Esophagus mucosa (tissue), 1 donor: ENCODE results near the gene GRIK3. TPM values are rescaled to one million over a fixed set of nuclear protein-coding genes. Genes with fewer than 3 reads are reported as not detected.
A peak's percentile ranks its signal among the peaks of the same experiment; 100 is the strongest.

Experiments
- ATAC-seq: fragments of 200-7000 bp; cut with Tn5 transposase; one replicate; pipeline ENCODE4 v1.9.1; 2020
- total RNA-seq: library from RNA; stranded (reverse); gene quantifications from one replicate; pipeline ENCODE4 v1.2.4, GENCODE V29; 2023
- donor health status: DM: yes; HTN: yes; CAD: no.

The GRIK3 gene
- total RNA-seq, 1 donor from 2014 or later = 0.04 TPM

- no peak for ATAC-seq
Observed at GRCh38 chr1:36847186-36847585, 187.1 kb downstream of the GRIK3 start.

DNA sequence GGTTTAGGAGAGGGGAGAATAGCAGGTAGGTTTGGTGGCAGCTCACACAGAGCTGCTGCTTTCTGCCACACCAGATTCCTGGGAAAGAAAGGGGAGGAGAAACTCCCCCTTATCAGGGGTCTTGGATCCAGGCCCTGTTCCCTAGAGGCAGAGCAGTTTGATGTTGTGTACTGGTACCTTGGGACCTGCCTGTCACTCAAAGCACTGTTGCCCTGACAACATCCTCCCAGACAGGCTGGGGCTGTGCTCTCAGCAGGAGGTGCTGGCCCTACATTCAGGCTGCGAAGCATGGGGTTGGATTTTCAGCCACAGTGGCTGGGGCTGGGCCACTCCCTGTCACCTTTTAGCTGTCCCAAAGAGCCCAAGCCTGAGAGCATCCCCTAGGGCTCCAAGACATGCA is 188.0 kb downstream of the GRIK3 start:
- no peak for ATAC-seq

DNA sequence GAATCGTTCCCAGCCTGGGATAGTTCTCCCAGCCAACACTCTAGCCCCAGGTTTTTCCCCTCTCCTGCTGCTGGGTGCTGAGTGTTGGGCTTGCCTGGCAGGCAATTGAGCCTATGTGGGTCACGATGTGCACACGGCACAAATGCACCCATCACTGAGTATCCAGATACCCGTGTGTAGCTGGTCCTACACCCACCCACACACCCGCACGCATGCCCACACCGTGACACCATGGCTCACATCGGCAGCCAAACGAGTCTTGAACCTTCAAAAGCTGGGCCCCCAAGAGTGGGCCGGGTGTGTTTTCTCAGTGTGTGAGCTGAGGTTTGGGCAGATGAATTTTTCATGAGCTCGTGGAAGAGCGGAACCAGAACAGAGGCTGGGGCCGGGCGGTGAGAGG is 188.5 kb downstream of the GRIK3 start:
- no peak for ATAC-seq

DNA sequence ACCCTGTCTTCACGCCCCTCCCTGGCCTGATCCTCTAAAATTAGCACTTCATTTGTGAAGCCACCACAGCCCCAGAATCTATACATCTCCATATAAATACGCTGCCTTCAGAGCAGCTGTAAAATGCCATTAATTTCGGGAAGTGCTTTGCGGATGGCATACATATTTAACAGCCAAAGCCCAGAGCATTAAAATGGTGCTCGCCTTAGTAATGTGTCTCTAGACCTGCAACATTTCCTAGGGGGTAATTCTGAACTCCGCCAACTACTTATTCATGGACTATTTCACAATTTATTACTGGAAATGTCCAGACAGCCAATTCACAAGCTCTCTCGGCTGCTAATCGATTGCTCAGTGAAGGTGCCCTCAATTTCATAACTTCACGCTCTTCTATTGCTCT is 189.4 kb downstream of the GRIK3 start:
- no peak for ATAC-seq

GRCh38 chr1:36843906-36844610 is 190.3 kb downstream of the GRIK3 start:
- no peak for ATAC-seq

GRCh38 chr1:36843027-36843426 is 191.3 kb downstream of the GRIK3 start:
- ATAC-seq = no peak

DNA sequence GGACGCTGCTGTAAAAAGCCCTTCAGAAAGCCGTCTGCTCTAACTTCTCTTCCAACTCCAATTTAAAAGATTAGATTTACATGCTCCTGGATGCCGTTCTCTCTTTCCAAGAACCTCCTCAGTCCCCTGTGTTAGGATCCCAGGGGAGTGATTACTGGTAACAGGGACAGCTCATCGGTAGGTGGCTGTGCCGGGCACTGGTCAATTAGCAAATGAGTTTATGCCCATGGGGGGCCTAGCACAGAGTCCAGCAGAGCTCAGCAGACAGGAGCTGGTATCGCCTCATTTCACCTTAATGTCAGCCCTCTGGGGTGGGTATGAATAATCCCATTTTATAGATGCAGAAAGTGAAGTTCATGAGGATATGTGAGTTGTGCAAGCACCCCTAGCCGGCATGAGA is 191.9 kb downstream of the GRIK3 start:
- ATAC-seq = no peak

GRCh38 chr1:36839485-36839884 is 194.8 kb downstream of the GRIK3 start:
- ATAC-seq = no peak

GRCh38 chr1:36838888-36839287 is 195.4 kb downstream of the GRIK3 start:
- ATAC-seq = no peak

GRCh38 chr1:36836916-36837315 is 197.4 kb downstream of the GRIK3 start:
- ATAC-seq = no peak

GRCh38 chr1:36836196-36836883 is 198.0 kb downstream of the GRIK3 start:
- ATAC-seq = no peak

DNA sequence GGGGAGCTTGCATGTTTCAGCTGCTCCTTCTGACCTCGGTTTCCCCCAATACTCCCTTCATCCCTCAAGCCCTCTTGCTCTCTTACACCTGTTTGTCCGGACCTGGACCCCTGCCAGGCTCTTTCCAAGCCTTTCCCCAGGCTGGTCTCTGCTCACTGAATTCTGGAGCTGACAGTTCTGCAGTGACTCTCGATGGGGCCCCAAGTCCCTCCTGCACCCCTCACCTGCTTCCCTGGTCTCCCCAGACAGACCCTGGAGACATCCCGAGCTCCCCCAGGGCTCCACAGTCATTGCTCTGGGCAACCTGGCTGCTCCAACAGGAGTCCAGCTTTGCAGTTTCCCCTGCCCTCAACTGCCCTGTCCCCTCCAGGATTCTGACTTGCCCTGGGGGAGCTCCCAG is 198.6 kb downstream of the GRIK3 start:
- no peak for ATAC-seq

GRCh38 chr1:36835017-36835695 is 199.2 kb downstream of the GRIK3 start:
- peak; percentile 42 for ATAC-seq

- no peak for ATAC-seq
Observed at GRCh38 chr1:36834586-36834985, 199.7 kb downstream of the GRIK3 start.

DNA sequence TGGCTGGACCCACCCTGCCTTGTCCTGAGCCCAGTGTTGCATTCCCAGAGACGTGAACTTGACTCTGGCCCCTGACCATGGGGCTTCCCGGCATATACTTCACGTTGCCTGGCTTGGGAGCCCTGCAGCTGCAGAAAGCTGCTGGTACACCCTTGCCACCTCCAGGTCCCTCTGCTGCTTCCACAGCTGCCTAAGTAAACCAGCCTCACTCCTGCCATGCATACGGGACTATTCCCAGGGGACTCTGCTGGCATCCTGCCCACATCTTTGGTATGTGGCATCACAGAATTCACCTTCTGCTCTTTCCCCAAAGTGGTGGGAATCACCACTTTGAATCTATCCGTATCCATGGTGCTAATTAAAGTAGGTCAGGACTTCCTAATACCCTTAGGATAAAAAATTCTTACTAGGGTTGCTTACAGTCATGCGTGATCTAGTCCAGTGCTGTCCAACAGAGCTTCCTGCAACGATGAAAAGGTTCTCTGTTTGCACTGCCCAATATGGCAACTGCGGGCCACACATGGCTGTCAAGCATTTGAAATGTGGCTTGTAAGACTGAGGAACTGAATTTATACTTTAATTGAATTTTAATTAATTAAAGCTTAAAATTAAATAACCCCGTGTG is 203.0 kb downstream of the GRIK3 start:
- no peak for ATAC-seq

DNA sequence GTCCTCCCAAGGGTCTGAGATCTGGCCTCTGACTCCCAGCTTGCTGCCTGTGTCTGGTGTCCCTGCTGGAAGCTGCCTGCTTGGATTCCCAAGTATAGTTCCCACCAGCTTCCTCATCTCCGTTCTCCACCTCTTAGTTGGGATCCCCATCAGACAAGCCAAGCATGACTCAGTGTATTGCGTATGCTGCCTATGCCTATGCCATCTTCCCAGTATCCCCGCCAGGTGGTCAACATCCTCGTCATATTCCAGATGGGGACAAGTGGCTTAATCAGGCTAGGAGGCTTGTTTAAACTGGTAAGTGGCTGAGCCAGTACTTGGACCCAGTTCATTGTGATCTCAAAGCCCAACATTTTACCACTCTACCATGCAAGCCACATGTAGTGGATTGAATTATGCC is 204.4 kb downstream of the GRIK3 start:
- ATAC-seq = no peak

DNA sequence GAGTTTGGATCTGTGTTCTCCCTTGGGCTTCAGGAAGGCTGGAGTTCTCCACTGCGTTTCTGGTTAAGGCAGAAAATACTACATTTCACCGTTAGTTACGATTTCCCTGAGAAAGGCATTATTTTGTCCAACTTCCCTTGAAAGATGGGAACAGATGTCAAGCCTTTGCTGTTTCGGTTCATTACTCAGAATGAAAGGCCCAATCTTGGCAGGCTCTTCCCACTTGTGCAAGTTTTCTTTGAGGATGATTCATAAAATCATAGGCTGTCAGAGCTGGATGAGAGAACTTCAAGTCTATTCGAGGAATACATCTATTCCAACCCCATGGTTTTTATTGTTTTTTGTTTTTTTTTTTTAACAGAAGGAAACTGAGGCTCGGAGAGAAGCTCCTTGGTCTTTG is 205.2 kb downstream of the GRIK3 start:
- ATAC-seq = no peak

DNA sequence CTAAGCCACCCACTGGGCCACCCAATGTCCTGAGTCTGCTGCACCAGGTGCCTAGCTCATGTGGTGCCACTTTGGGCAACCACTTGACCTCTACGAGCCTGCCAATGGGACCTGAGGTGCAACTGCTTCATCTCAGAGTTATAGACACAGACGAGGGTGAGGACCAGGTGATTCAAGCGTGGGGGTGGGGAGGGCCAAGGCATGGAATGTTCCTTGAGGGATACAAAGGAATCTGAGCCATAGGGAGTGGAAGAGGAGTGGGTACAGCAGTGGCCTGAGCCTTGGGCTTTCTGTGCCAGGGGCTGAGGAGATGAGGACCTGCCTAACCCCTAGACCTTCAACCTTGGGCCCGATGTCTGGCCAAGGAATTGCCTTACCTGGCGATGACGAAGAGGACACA is 209.1 kb downstream of the GRIK3 start:
- no peak for ATAC-seq

GRCh38 chr1:36824390-36824861 is 209.9 kb downstream of the GRIK3 start:
- no peak for ATAC-seq

- ATAC-seq = no peak
Observed at GRCh38 chr1:36822648-36823047, 211.7 kb downstream of the GRIK3 start.

GRCh38 chr1:36821386-36821785 is 212.9 kb downstream of the GRIK3 start:
- no peak for ATAC-seq

DNA sequence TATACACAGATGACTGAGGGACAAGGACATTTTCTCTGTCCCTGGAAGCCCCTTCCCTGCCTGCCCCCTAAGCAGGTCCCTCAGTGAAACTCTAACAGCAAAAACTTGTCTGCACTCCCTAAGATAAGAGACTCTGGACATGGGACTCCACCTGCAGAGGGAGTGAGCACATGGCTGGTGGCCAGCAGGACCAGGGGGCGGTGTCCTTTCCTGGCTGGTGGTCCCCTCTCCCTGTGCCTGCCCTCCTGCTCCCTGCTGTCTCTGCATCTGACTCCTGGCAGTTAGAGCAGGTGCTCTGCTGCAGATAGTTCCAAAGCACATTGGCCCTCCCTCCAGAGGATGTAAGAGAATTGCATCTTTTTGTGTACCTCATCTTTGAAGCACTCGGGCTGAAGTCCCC is 215.5 kb downstream of the GRIK3 start:
- ATAC-seq = no peak

DNA sequence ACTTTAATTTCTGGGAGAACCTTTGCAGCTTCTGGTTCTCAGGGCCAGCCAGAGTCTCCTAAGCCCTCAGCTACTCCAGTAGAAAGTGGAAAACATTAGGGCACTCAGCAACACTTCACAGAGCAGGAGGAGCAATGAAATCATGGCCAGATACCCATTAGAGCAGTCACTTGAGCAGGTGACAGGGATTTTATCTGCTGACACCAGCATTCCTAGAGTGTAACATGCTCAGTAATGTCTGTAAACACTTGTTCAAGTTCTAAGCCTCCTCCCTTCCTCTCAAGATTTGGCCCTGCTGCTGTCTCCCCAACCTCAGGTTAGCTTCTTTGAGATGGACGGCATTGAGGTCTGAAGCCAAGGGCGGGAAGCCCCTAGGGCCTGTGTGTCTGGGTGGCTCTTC is 218.0 kb downstream of the GRIK3 start:
- ATAC-seq = no peak
